Measurements from ENCODE around the gene GRM8.

GRM8 gene

DNA sequence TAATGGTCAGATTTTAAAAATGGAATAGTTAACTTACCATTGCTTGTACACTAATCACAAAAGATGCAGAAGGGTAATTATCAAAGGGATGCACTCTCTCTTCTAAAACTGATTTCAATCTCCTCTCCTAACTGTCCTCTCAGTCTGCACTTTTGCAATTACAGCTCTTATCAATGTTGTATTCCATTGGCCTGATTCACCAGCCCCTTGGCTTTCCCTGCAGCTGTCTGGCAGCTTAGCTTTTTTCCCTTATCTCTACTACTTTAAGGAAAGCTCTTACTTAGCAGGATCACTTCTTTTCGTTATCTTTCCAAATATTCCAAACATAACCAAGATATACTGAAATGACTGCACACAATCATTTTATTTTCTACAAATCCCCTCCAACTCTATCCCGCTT, 448.8 kb downstream of the GRM8 start:
- no peak for DNase-seq

DNA sequence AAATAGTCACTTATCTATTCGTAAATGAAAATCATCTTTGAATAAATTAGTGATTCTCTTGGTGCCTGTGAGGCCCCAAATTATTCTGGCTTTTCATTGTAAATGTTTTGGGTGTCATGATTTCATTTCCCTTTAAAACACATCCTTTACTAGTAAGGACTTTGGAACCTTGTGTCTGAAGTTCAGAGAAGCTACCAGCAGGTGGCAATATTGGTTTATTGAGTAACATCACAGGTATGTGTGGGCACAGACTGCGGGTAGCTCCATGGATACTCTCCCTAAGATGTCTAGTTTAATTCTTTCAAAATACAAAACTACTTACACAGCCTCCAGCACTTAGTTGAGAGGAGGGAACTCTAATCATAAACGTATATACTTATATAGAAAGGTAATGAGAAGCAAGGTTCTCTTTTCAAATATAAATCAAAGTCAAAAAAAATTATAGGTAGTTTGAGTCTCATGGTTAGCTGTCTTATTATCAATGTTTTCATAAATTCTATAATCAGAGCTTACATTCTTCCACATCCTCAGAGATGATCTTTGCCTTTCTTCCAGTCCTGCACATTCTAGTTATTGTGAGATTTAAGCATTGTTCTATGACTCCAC, 449.6 kb downstream of the GRM8 start:
- DNase-seq: peak; percentile 72

DNA sequence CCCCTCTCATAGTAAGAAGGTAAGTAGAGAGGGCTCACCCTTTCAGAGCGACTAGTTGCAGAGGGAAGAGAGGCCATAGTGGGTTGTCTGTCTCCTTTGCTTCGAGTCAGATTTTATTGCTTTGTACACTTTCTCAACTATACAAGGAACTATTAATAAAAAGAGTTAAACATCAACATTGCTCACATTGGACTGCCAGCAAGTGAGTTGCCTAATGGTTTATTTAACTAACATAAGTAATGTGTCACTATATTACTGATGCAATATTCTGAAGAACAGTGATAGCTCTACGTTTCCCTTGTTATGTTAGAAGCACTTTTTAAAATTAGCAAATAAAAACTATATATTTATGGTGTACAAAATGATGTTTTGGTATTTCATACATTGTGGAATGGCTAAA, 451.0 kb downstream of the GRM8 start:
- no peak for DNase-seq

DNA sequence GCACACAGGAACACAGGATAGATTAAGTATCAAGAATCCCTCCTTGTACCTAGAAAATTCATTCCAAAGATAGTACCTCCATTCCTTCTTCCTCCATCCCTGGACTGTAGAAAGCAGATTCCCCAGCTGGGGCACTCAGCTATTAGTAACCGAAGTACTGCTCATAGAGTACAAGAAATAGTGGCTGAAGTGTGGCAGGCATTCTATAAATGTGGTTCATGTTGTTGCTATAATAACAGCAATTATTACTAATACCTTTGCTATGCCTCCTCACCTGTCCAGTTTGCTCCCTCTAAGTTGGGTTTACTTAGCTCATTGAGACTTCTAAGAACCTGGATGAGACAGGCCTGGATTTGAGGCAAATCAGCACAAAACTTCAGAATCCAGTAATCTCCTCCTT, 453.2 kb downstream of the GRM8 start:
- no peak for DNase-seq

DNA sequence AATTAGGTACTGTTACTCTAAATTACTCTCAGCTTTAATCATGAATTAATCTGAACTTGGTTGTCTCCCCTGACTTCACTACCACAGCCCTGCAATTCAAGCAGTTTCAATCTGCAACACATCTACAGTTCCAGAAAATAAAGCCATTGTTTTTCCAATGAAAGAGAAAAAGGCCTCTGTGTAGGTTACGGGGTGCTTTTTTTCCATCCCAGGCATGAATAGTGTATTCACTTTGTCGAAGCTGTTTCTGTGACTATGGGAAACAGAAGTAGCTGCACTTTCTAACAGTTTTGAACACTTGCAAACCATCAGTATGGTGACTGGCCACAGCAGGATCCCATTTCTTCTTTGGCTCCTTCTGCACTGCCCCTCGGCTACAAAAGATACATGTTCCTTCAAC, 460.2 kb downstream of the GRM8 start:
- DNase-seq: no peak

DNA sequence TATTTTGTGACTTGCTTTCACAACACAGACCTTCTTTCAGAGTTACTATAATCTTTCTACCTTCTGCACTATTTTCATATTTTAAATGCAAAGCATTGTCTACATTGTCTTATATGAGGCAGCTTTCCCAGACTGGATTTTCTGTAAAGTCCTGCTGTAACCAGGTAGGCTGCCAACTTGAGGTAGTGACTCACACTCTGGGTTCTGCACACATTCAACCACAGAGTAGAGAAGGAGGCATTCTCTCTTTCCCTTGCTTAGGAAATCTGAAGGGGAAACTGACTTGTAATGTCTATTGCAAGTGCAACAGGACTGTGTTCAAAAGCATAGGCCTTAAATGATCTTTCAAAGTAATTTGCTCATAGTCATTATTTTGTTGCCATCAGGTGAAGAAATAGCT, 461.4 kb downstream of the GRM8 start:
- DNase-seq: no peak

DNA sequence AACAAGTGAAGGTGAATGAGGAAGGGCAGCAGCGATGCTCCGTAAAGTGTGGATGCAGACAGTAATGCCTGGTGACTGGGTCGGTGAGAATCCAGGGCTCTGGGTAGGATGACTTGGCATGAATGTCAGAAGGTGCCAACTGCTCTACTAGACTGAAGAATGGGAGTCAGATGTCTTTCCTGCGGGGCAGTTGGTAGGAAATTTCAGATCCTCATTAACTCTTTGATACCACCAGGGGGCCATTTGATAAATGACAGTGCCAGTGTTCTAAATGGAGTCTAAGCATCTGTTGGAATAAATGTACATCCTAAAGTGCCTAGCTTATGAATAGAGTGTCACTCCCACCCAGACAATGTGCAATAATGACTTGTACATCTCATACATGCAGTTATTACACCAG, 462.0 kb downstream of the GRM8 start:
- DNase-seq: peak; percentile 65

DNA sequence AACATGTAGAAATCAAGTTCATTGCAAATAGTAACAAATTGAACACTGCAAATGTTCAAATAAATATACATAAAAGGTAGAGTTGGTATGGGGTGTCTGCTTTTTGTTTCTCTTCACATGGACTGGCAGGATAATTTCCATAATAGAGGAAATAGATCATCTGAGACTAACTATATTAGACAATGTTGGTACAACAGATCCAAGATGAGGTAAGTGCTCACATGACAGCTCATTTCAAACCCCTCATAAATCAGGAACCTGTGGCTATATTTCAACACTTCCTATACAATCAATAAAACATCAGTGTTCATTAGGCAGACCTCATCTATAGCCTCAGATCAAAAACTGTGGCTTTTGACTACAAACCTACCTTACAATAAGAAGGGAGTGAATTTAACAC, 469.1 kb downstream of the GRM8 start:
- no peak for DNase-seq

DNA sequence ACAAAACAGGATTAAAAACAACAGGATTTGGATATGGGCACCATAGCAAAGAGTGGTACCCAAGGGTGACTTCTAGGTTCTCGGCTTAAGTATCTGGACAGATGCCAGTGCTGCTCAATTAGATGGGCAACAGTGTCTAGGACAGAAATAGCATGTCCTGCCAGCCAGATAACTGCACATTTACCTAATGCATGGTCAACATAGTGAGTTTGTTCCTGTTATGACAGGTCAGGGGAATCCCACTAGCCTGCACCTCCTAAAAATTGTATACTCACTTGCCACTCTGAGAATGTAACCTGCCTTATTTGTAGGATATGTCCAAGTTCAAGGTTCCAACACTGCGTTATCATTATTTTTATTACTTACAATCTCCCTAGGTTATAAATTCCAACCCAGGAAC, 471.7 kb downstream of the GRM8 start:
- peak; percentile 18 for DNase-seq

DNA sequence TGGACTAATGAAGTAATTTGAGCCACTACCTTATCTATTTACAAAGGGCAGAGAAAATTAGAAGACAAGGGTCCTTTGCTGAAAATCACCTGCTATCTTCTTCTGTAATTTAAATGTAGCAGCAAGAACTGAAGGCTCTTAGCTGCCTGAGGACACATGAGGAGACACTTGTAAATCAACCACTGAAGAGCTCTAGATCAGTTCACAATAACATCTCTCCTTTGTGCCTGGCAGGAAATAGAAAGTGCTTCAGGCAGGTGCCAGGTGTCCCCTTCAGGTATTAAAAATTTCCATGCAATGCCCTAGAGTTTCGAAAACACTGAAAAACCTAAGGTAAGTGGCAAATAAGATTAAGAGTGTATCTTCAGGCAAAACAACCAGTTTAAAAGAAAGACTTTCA, 474.6 kb downstream of the GRM8 start:
- peak; percentile 99 for DNase-seq

DNA sequence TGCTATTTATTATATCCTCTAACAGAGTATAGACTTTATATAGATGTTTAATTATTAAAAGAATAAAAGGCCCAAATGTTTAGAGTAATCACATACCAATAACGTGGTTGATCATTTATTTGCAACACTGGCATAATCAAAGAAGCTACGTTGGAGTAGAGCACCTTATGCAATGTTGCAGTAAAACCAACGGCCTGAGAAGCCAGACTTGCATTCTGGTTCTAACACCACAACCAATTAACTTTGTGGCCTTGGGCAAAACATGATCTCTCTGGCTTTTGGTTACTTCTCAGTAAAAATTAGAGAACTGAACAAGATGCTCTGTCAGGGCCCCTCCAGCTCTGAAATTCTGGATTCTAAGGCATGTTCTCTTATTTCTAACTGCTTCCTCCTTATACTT, 476.2 kb downstream of the GRM8 start:
- DNase-seq: no peak

DNA sequence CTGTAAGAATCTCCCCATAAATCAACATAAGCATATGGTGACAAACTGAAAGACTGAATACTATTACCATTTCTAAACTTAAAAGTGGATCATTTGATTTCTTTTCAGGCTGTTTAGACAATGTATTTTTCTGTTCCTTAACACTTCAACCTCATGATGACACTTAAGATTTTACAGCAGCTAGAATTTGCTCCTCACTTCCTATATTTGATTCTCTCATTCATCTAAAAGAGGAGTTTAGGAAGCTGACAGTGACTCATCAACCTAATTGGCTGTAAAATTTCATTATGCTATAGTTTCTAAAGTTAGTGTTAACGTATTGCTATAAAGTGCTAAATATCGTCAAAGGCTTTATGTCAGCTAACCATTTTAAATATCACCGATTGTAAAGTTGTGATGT, 478.7 kb downstream of the GRM8 start:
- DNase-seq: no peak

DNA sequence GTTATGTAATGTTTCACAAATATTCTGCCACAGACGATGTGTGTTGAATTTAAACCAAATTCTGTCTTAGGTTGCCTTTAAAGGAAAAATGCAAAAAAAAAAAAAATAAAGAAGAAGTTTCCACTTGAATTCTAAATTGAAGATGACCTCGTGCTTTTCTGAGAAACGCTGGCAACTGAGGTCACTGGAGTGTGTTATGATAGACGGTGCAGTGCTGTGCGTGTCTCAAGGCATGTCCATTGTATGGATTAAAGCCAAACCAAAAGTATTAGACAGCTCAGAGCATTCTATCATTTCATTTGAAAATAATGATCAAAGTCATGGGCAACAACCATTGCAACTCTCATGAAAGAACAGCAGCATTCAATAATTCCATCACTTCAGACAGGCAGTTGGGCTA, 483.9 kb downstream of the GRM8 start:
- DNase-seq: no peak

DNA sequence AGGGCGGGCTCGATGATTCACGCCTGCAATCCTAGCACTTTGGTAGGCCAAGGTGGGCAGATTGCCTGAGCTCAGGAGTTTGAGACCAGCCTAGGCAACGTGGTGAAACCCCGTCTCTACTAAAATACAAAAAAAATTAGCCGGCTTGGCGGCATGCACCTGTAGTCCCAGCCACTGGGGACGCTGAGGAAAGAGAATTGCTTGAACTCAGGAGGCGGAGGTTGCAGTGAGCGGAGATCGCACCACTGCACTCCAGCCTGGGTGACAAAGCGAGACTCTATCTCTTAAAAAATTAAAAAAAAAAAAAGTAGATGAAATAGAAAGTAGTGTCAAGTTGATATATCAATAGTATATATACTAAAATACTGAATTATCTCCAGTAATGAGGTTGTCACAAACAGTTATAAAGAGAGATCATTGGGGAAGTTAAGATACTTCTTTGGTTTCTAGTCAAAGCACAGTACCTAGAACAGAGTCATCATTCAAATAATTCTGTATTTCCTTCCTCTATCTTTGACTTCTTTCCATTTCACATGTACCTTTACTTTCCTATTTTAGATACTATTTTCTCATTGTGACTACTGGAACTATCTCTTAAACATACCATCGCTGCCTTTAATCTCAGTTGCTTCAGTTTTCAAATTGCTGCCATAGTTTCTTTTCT, 491.7 kb downstream of the GRM8 start:
- no peak for DNase-seq

DNA sequence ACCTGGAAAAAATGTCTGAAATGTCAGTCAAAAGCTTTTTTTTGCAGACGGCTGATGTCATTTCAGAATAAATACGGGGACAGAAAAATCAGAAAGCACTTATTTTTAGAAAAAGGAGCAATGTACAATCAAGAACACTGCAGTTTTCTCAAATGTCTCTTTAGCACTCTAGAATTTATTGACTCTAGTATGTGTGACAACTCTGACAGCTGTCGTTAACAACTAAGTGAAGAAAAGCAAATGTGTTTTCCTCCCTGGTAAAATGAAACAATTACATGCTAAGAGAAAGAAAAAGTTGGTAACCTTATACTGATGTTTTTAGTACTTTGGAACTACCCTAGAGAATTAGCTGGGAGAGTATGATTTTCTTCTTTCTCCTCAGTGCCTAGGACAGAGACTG, 497.4 kb downstream of the GRM8 start:
- DNase-seq: no peak

DNA sequence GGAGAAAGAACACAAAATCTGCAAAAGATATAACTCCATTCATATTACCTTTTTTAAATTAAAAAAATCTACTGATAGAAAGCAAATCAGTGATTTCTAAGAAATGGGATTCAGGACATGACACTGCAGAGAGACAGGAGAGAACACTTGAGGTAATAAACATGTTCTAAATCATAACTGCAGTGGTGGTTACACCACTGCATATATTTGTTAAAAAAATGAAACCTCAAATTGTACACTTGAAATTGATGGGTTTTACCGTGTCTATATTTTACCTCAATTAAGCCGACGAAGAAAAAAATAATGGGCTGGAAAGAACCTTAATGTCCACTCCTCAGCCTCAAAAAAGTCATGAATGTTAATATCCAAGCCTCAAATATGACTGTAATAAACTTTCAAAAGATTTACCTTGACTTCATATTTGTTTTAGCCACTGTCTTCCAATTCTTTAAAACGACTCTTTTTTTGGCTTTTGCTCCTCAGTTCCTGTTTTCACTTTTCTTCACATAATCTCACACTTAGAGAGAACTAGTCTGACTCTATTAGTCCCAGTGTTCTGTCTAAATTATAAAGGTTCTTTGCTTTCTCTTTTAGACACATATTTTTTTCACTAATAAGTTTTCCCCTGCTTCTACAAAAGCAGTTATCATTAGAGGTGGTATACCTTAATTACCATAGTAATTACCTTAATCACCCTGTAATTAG, 502.4 kb downstream of the GRM8 start:
- no peak for DNase-seq

DNA sequence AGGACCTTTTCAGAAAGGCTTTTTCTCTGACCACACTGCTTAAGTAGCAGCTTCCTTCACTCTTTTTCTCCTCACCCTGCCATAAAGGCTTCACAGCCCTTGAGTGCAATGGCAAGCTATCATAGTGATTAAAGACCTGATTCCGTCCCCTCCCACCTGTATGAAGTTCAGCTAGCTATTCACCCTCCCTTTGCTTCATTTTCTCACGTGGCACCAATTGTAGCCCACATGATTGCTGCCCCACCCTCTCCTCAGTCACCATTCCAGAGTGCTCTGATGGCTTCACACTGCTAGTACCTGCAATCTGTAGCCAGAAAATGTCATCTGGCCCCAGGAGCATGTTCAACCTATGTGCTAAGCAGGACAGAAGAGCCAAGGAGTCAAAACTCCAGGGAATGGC, 523.8 kb downstream of the GRM8 start:
- no peak for DNase-seq

DNA sequence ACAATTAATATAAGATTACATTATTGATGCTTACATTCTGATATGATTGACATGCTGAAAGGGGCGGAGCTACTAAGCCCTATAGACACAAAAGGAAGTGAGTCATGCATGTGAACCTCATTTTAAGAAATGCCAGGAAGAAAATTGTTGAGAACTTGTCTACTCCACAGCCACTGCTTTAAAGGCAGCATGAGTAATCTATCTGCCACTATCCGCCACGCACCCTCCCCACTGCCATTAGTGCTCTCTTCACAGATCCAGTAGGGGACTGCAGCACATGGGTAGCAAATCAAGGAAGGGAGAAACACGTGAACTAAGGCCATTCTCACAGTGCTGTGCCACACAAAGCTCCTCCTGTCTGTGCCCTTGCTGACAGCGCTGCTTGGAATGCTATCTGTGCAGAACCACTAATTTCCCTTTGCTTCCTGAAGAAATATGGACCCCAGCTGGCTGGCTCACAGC, 524.8 kb downstream of the GRM8 start:
- no peak for DNase-seq

DNA sequence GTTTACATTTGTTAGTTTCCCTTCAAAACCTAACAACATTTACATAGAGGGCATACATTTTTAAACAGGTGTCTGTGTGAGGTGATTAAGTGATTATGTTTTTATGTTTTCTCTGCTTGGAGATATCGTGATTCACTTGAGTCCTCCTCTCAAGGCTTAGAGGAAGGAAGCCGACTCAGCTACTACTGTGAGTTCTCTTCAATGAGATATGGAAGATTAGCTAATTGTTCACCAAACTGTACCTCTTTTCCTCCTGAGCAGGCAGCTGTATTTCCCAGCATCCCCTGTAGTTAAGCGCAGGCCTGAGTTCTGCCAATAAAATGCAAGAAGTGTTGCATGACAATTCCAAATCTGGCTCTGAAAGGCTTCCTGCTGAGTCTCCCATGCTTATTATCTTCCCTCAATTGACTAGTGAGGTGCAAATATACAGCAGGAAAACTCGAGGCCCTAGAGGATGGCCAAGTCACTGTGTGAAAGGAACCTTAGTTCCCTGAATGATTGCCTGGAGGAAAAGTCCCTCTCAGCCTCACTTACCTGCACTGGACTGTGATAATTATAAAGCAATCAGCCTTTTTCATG, 528.7 kb downstream of the GRM8 start:
- no peak for DNase-seq

DNA sequence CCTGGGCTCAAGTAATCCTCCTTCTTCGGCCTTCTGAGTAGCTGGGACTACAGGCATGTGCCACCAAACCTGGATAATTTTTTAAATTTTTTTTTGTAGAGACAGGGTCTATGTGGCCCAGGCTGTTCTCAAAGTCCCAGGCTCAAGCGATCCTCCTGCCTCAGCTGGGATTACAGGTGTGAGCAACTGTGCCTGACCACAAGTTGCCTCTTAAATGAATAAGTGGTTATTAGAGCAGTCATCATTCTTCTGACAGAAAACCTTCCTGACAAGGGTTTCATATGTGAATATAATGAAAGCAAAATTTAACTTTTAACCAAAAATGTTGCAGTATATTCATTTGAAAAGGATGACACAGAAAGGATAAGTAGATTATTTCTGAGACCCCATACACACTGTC, 532.5 kb downstream of the GRM8 start:
- DNase-seq: no peak

DNA sequence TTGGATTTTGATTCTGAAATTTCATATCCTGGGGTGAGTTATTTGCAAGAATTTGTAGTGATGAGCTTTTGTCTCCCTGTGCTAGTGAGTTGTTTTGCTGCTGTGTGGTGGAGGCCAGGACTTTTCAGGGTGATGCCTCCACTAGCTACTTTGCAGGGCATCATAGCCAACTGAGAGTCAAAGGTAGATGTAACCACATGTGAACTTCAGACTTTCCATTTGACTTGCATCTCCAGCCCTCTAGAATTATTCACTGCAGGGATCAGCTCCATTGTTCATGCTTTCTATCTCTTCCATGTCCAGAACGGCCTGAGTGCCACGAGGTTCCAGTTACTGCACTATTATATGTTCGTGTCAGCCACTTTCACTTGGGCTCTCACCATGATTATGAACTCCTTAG, 534.3 kb downstream of the GRM8 start:
- DNase-seq: no peak

DNA sequence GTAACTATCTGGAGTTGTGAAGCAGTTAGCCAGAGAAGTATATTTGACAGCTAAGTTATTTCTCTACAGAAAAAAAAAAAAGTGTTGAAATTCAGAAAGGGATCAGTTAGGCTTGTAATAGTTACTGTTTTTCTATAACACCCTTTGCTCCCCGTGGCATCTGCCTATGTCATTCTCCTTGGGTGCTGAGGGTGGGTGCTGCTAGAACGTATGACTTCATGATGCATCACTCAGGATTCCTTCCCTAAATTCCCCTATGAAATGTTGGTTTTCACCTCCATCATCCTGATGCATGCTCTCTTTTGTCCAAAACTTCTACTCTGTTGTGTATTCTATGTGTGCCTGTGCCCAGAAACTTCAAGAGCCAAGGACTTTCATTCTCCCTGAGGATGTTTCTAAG, 536.4 kb downstream of the GRM8 start:
- no peak for DNase-seq

DNA sequence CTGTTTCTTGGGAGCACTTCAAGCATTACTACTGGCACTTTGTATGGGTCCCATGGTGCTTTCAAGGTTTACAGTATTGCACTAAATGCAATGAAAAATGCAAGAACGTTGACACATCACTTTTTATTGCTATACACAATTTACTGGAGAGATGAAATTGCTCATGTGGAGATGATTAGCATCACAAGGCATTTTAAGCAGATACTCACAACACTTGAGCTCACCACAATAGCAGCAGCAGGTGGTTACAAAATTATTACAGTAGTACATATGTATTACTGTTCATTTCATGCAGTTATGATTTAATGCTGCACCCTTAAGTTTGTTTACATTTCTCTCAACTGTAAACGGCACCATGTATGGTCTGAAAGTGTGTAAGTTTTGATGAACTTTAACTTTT, 537.7 kb downstream of the GRM8 start:
- DNase-seq: peak; percentile 58

All from NCI-H1092 treated with DMSO at 0.1 percent for 48 hours (cell line).